Measurements from ENCODE around the gene CAPZB.

Gene CAPZB

GRCh38 chr1:19385221-19385620 is 100.1 kb downstream of the CAPZB start:
- no peak for DNase-seq (ENCODE audit: low read depth)

GRCh38 chr1:19384772-19385187 is 100.6 kb downstream of the CAPZB start:
- DNase-seq (ENCODE audit: low read depth), result no peak

GRCh38 chr1:19384113-19384512 is 101.2 kb downstream of the CAPZB start:
- no peak for DNase-seq (ENCODE audit: low read depth)

GRCh38 chr1:19382222-19382621 is 103.1 kb downstream of the CAPZB start:
- no peak for DNase-seq (ENCODE audit: low read depth)

- no peak for DNase-seq (ENCODE audit: low read depth)
These were observed 104.1 kb downstream of the CAPZB start for GRCh38 chr1:19381261-19381660.

- no peak for DNase-seq (ENCODE audit: low read depth)
These were observed 107.3 kb downstream of the CAPZB start for GRCh38 chr1:19377812-19378718.

- no peak for DNase-seq (ENCODE audit: low read depth)
These were observed 108.6 kb downstream of the CAPZB start for GRCh38 chr1:19376428-19377372.

- DNase-seq (ENCODE audit: low read depth), result no peak
These were observed 109.5 kb downstream of the CAPZB start for GRCh38 chr1:19375631-19376400.

- no peak for DNase-seq (ENCODE audit: low read depth)
These were observed 110.4 kb downstream of the CAPZB start for GRCh38 chr1:19374926-19375325.

GRCh38 chr1:19374083-19374801 is 111.1 kb downstream of the CAPZB start:
- DNase-seq (ENCODE audit: low read depth), result no peak

- no peak for DNase-seq (ENCODE audit: low read depth)
These were observed 111.9 kb downstream of the CAPZB start for GRCh38 chr1:19373211-19374082.

GRCh38 chr1:19372602-19373001 is 112.7 kb downstream of the CAPZB start:
- DNase-seq (ENCODE audit: low read depth), result no peak

- no peak for DNase-seq (ENCODE audit: low read depth)
These were observed 113.2 kb downstream of the CAPZB start for GRCh38 chr1:19372136-19372514.

GRCh38 chr1:19371226-19372135 is 113.9 kb downstream of the CAPZB start:
- DNase-seq (ENCODE audit: low read depth), result no peak

GRCh38 chr1:19370453-19371170 is 114.7 kb downstream of the CAPZB start:
- DNase-seq (ENCODE audit: low read depth), result no peak

- DNase-seq (ENCODE audit: low read depth), result no peak
These were observed 115.8 kb downstream of the CAPZB start for GRCh38 chr1:19369396-19370090.

GRCh38 chr1:19368964-19369363 is 116.4 kb downstream of the CAPZB start:
- no peak for DNase-seq (ENCODE audit: low read depth)

GRCh38 chr1:19368050-19368449 is 117.3 kb downstream of the CAPZB start:
- no peak for DNase-seq (ENCODE audit: low read depth)

Measured in stimulated activated CD8-positive, alpha-beta memory T cell treated with anti-CD3 and anti-CD28 coated beads, Interleukin-15, amount 100 ng/mL, for 1 hour (primary cell).